ENCODE data around the gene AJUBA.
"Not testable (repeated sequence)": the region's sequence is repeated elsewhere in the genome, so short reads cannot be mapped to it uniquely, and the experiment has no call there.

Gene AJUBA

DNA sequence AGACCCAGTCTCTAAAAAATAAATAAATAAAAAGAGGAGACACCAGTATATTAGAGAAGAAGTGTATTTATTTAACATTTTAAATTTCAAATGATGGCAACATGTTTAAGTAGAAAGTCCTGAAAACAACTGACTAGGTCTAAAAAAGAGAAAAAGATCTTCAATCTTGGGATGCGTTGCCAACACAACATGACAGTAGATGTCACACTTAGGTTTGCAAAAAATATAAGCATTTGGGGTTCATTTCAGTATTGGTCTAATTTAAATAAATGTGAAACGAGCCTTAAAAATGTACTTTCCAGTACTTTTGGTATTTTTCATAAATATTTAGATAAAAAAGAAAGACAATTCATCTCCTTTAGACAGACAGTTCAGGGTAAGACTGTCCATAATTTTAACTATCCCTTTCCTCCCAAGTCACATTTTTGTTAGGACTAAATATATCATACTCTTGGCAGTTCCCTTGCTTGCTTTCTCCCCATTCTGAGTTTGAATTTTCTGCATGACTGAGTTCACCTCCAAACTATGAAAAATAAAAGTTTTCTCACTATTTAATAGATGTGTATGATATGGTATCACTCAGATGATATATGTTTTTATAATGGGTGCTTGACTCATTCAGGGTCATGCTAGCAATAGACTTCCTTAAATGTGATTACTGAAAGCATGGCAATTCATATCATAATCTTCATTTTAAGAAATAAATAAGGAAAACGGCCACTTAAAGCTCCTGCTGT, 23.3 kb upstream of the AJUBA start:
- no peak for DNase-seq

DNA sequence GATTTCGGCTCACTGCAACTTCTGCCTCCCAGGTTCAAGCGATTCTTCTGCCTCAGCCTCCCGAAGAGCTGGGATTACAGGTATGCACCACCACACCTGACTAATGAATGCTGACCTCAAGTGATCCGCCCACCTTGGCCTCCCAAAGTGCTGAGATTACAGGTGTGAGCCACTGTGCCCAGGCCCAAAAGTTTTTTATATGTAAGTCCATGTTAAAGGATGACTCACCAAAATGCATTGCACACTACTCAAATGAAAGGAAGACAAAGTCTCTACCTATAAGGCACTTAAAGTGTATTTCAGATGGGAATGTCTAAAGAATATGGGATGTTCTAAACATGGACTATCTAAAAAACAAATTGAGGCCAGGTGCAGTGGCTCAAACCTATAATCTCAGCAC, 21.9 kb upstream of the AJUBA start:
- not testable (repeated sequence) for DNase-seq

DNA sequence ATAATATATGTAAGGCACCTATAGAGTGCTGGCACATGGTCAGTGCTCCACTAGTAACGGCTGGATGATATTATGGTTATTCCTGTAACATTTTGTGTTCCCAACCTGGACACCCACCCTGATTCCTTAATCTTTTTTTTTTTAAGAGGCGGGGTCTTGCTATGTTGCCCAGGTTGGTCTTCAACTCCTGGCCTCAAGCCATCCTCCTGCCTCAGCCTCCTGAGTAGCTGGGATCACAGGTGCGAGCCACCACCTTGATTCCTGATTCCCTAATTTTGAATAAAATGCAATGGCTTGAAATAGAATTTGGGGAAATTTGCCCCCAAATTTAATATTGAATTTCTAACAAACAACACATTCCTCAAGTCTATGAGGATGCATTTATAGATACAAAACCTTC, 20.2 kb upstream of the AJUBA start:
- no peak for DNase-seq

DNA sequence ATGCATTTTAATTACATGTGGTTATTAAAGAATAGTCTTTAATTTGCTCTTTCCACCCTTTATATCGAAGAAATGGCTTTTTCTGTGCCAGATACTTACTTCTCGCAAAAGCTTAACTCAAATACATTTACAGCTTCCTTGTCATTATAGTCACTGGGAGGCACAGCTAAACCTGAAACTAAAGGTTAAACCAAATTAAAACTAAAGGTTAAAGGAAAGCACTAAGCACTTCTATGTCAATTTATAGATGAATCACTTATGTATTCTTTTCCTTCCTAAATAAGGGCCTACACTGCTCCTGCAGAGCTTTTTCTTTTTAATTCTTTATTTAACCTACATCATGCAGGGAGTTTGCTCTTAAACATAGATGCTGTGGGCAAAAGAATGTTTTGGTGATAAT, 18.5 kb upstream of the AJUBA start:
- no peak for DNase-seq

DNA sequence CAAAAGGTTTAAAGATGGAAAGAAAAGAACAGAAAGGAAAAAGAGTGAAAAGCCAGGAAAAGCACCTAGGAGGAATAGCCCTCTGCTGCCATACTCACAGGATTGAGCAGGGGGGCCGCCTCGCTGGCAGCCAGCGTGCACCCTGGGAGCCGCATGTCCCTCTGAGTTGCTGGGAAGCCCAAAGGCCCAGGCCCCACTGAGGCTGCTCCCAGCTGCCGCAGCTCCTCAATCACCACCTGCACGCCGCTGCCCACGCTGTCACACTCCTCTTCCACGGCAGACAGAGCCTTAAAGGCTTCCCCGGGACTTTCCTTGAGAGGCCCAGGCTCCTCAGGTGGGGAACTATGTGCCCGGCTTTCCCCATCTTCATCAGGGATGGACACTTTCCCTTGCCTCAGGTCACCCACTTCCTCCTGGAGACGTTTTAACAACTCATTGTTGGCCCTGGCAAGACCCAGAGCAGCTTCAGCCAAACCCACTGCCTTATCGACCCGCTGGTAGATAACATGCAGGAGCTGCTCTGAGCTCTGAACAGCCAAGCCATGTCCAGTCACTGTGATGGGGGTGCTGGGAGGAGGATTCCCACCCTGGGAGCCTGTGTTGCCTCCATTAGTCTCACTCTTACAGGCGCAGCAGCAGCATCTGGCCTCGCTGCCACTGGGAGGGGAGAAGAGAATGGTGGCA, 16.1 kb upstream of the AJUBA start:
- DNase-seq: no peak

DNA sequence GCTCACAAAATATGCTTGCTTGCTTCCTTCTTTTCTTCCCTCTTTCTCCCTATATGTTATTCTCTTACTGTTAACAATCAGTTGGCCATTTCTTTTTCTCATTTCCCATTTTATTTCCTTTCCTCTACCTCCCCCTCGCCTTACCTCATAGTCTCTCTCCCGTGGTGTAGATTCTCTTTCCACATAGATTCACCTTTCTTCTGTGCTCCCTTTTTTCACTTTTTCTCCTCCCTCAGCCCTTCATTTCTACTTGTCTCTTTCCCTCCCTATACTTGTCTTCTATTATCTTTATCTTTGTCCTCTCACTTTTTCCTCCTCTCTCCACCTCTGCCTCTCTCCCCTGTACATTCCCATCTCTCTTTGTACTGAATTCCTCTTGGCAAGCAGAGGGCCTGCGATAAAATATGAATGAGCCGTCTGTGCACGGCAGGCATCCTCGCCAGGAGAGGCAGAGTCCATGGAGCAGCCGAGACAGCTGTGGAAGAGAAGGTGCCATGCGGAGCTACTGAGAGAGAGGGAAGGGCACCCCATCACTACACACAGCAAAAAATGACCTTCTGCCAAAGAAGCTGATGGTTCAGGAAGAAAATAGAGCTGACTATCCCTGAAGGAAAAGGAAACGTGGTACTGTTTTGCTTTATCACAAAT, 15.4 kb upstream of the AJUBA start:
- DNase-seq: peak; percentile 77

DNA sequence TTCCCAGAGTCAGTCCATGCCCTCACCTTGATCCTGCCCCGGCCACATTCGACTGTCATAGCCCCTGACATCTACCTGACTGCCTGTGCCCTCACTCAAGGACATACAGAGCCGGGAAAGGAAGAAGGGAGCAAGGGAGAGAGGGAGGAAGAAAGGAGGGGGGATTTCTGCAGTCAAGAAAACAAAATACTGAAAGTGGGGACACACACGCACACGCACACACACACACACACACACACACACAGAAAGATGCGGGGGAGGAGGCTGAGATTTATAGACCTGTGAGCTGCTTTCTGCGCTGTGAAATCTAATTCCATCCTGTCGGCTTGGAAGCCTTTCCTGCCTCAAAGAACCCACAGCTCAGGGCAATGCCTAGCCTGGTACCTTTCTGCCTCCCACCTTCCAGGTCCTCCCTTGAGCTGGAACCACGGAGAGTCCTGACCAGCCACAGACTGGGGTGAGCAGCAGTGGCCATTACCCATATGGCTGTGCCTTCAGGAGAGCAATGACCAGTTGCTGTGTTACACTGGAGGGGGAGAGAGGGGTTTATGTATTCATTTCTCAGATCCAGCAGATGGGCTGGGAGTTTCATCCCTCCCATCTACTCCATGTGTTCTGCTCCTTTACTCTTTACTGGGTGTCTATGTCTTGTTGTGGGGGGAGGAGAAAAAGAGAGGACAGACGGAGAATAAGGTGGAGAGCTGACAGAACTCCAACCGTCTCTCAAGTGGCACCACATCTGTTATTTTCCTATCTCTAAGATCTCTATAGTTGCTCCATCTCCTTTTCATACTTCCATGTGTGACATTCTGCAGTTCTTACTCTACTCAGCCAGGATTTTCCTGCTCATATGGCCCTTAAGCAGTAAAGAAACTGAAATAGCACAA, 14.7 kb upstream of the AJUBA start:
- DNase-seq: peak; percentile 98

DNA sequence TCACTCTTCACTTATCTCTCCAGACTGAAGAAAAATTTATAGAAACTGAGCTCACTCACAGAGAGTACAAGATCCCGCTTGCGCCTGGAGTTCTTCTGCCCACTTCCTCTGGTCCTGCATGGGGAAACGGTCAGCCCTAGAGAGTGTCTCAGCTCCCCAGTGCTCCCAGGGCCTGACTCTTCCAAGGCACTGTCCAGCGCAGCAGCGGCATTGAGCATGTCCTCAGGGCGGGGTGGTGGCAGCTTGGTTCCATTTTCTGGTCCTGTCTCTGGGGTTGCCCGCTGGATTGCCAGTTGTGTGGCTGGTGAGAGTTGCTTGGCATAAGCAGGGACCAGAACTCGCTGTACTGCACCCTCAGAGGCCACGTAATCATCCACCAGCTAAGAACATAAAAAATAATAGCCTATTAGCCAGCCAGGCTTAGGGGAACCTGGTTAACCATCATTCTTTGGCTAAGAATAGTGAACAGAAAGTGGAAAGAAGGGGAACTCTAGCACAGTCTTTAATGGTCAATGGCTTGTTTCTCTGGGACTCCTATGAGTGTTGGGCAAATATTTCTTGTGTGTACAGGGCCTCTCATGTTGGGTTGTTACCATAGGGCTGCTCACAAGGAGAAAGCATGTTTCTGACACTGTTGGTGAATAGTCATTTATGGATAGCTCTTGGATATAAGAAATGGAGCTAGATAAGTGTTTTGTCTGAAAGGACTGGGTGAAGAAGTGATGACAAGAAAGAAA, 13.7 kb upstream of the AJUBA start:
- no peak for DNase-seq

DNA sequence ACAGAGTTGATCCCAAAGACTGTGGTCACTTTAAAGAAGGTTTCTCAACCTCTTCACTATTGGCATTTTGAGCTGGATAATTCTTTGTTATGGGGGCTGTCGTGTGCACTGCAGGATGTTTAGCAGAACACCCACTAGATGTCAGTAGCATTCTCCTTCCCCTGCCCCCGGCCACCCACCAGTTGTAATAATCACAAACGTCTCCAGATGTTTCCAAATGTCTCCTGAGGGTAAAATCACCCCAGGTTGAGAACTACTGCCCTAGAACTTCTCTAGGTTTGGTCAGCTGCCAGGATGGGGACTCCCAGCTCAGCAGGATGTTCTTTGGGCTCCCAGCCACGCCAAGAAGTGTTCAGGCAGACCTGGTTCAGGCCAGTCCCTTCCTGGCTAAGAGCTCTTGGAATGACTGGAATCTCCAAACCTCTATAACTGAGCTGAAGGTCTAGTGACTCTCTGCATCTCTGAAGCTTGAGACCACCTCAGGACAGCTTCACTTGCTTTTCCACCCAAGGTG, 12.5 kb upstream of the AJUBA start:
- DNase-seq: peak; percentile 87

DNA sequence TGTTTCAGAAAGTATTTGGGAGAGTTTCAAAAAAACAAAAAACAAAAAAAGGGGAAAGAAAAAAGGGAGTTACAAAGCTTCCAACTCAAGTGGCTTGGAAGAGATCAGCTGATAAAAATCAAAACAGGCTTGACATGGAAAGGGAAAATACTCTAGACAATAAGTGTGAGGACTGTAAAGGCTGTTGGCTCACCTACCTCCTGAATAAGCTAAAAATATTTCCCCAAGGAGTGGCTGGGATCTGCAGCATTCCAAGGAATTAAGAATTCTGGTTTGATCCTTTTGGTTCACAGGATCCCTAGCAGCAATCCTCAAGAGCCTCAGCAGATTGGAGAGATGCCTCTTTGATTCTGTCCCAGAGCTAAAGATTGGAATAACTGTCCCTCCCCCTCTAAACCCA, 11.2 kb upstream of the AJUBA start:
- no peak for DNase-seq

DNA sequence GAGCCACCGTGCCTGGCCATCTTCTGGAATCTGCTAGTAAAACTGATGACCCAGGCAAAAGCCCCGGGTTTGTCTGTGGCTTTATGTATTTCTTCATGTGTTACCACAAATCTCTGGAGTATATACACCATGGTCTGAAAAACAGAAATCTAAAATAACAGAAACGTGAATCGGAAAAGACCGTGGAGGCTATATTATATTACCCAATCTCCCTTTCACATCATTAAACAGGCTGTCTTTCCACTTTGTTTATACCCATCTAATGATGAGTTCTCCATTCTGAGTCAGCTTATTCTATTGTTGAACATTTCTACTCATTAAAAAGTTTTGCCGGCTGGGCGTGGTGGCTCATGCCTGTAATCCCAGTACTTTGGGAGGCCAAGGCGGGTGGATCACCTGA, 9.5 kb upstream of the AJUBA start:
- DNase-seq: no peak

DNA sequence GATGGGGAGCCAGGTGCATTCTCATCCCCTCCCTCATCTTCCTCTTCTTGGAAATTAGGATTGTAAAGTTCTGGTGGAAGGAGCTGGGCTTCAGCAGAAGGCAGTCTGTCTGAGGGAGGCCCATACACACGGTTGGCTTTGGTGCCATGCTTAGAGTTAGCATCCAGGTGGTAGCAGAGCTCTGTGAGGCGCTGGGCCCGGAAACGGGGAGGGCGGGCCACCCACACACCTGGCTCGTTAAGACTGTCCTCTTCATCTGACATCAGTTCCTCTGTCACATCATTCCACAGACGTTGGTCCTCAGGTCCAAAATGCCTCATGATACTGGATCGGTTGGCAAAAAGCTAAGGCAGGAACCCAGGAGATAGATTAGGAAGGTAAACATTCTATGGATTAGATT, 4.9 kb upstream of the AJUBA start:
- DNase-seq: no peak

DNA sequence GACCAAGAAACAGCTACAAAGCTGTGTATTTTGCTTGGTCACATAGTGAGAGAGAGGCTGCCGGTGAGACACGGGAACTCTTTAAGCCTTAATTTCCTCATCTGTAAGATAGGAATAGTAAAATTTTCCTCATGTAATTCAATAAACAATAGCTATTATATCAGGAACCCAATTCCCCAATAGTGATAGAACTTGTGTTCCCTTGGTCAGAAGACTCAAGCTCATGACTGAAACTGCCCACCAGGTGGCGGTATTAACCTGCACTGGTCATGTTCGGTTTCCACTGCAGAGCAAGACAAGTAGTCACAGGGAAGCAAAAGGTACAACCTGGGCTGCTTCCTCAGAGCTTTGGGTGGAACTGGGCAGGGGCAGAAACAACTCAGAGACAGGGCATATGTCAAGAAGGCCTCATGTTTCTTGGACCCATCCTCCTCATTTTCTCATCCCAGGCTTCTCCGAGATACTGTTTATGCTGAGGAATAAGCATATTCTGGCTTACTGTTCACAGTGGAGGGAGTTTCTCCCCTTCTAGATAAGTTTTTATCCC, 4.2 kb upstream of the AJUBA start:
- DNase-seq: peak; percentile 96

DNA sequence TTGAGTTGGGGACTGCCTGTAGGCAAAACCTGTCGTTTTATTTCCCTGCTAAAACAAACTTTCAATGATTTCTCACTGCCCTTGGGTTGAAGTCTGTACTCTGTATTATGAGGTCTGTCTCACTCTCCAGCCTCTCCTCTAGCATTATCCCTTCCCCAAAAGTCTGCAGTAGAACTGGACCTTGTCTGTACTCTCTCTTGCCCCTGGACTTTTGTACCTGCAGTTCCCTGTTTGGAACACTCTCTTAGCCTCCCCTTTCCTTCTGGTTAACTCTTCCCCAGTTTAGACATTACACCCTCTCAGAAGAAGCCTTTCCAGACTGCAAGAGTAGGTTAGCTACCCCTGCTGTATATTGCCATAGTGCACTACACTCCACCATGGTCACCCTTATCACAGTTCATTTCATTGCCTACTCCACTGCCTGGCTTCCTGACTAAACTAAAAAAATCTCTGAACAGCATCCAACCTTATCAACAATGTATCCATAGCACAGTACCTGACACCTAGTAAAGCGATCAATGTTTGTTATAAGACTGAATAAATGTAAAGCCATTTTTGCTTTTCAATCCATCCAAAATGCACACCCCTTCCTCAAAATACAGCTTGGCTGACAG, 3.6 kb upstream of the AJUBA start:
- DNase-seq: no peak

DNA sequence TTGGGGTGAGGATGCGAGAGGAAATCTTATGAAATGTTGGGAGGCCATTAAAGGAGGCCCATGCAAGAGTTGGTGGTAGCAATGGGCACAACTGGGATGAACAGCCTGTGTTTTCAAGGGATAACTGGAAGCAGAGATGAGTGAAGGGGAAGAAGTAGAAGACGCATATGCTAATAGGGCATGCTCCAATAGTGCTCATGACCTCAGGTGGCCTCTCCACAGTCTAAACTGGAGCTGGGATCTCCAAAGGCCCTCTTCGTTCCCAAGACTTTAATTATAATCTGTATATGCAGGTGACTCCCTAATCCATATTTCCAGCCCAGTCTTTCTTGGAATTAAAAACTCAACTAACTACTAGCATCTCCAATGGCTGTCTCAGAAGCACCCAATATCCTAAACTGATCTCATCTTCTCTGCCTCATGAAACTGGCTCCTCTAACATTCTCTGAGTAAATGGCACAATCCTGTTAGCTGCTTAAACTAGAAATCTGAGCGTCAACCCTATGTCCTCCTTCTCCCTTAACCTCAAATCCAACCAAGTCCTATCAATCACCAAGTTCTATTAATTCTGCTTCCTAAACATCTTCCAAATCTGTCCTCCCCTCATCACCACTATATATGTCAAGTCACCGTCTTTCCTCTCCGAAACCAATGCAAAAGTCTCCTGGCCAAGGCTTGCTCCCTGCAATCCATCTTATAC, 2.8 kb upstream of the AJUBA start:
- DNase-seq: no peak

DNA sequence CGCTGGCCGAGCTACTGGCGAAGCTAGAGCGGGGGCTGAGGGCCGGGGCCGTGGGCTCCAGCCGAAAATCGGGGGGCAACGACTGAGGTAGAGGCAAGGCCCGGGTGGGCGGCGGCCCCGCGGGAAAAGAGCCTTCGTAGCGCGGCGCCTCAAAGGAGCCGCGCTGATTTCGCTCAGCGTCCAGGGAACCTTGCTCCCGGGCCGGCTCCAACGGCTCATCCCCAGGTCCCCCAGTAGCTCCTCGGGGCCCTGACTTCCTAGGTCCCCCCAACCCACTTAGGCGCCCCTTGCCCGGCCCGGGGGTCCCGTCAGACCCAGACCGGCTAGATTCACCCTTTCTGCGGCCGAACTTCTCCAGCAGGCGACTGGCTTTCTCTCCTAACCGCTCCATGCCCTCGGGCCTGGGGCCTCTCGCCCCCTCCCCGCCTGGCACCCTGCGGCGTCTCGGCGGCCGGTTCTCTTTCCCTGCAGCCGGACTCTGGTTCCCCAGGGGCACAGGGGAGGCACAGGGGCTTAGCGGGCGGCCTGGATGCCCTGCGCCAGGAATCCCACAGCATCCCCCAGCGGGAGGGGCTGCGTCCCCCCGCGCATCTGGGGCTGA, 375 bp downstream of the AJUBA start:
- DNase-seq: no peak

DNA sequence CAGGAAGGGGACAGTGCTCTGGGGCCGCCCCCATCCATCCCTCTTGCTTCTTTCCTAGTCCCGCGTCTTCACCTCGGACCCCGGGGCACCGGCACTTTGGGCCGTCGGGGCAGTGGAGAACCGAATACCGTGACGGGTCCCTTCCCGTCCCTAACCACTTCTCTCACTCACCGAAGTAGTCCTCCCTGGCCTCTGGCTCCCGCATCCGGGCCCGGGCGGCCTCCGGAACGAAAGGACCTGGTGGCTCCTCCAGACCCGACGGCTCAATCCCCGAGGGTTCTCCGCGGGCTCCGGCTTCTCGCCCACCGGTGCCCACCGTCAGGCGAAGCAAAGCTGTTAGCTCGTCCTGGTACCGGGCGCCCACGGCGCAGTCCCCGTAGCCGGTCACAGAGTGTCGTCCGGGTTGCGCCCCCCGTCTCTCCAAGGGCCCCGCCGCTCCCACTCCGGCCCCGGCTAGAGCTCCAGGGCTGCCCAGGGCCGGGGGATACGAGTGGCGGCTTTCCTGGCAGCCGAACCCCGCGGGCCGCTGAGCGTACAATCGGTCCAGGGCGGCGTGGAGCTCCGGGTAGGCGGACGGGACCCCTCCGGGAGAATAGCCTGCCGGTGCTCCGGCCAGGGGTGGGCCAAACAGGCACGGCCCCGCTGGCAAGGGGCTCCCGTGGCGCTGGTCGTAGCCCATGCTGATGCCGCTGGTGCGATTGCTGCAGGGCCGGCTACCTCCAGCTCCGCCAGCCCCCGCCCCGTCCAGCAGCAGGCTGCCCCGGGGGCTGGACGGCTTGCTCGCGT, 1.1 kb downstream of the AJUBA start:
- DNase-seq: no peak

DNA sequence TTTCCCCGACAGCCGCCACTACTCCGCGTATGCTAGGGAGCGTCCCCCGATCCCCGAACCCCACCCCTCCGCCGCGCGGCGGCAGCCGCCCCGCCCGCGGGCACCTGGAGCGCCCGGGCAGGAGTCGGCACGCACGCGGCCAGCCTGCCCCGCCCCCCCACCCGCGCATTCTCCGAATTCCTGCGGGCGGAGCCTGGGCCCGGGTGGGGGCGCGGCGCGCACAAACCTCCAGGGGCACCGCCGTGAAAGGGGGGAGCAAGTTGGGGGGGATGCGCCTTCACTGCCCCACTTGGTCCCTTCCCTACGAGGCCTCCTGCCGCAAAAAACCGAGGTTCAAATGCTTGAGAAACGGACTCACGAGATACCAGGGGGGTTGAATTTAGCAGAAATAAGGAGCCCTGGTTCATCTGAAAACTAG, 1.7 kb downstream of the AJUBA start:
- peak; percentile 39 for DNase-seq

DNA sequence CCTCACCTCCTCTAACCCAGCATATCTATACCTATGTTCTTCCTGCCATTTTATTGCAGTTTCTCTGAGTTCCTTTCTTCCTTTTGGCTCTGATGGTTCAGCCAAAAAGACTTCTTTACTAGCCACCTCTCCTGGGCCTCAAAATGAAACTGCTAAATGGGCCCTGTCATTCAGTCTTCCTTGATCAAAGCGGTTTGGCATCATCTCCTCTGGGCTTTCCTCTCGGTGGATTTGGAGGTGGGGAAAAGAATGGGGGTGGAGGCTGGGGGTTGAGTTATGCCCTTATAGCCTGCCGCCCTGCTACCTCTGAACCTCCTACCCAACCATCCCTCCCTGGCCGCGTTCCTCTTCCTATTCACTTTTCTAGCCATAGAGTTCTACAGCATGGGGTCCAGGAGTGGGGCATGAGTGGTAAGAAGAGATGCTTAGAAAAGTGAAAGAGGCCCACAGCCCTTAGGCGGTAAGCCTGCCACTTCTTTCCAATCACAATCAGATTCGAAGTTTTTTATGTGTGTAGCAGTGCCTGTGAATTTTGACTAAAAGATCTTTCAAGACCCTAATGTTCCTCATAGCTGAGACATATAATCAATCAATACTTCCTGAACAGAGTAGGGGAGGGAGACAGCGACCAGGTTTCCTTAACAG, 2.5 kb downstream of the AJUBA start:
- DNase-seq: no peak

Data from NCI-H2171 (cell line).